ENCODE results near the gene ADAM12. TPM values are rescaled to one million over a fixed set of nuclear protein-coding genes. Genes with fewer than 3 reads are reported as not detected.

The ADAM12 gene
- total and polyA plus RNA-seq, 2 experiments from 2014 or later = 0.13 to 0.87 TPM

DNA sequence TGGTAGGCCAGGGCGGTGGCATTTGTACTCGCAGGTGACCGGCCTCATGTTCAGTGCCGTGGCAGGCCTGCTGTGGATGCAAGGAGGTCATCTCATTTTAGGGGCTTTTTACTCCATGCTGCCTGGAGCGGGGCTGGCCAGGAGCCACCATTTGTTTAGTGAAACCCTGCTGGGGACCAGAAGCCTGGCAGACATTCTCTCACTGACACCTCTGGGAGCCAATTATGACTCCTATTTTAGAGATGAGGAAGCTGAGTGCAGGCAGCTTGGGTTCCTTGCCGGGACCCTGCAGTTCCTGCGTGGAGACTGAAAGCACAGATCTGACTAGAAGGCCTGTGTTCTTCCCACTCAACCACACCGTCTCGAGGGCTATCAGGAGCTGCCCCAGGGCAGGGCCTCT, 305.3 kb downstream of the ADAM12 start (continued):
- TF ChIP-seq, protein P1, sequence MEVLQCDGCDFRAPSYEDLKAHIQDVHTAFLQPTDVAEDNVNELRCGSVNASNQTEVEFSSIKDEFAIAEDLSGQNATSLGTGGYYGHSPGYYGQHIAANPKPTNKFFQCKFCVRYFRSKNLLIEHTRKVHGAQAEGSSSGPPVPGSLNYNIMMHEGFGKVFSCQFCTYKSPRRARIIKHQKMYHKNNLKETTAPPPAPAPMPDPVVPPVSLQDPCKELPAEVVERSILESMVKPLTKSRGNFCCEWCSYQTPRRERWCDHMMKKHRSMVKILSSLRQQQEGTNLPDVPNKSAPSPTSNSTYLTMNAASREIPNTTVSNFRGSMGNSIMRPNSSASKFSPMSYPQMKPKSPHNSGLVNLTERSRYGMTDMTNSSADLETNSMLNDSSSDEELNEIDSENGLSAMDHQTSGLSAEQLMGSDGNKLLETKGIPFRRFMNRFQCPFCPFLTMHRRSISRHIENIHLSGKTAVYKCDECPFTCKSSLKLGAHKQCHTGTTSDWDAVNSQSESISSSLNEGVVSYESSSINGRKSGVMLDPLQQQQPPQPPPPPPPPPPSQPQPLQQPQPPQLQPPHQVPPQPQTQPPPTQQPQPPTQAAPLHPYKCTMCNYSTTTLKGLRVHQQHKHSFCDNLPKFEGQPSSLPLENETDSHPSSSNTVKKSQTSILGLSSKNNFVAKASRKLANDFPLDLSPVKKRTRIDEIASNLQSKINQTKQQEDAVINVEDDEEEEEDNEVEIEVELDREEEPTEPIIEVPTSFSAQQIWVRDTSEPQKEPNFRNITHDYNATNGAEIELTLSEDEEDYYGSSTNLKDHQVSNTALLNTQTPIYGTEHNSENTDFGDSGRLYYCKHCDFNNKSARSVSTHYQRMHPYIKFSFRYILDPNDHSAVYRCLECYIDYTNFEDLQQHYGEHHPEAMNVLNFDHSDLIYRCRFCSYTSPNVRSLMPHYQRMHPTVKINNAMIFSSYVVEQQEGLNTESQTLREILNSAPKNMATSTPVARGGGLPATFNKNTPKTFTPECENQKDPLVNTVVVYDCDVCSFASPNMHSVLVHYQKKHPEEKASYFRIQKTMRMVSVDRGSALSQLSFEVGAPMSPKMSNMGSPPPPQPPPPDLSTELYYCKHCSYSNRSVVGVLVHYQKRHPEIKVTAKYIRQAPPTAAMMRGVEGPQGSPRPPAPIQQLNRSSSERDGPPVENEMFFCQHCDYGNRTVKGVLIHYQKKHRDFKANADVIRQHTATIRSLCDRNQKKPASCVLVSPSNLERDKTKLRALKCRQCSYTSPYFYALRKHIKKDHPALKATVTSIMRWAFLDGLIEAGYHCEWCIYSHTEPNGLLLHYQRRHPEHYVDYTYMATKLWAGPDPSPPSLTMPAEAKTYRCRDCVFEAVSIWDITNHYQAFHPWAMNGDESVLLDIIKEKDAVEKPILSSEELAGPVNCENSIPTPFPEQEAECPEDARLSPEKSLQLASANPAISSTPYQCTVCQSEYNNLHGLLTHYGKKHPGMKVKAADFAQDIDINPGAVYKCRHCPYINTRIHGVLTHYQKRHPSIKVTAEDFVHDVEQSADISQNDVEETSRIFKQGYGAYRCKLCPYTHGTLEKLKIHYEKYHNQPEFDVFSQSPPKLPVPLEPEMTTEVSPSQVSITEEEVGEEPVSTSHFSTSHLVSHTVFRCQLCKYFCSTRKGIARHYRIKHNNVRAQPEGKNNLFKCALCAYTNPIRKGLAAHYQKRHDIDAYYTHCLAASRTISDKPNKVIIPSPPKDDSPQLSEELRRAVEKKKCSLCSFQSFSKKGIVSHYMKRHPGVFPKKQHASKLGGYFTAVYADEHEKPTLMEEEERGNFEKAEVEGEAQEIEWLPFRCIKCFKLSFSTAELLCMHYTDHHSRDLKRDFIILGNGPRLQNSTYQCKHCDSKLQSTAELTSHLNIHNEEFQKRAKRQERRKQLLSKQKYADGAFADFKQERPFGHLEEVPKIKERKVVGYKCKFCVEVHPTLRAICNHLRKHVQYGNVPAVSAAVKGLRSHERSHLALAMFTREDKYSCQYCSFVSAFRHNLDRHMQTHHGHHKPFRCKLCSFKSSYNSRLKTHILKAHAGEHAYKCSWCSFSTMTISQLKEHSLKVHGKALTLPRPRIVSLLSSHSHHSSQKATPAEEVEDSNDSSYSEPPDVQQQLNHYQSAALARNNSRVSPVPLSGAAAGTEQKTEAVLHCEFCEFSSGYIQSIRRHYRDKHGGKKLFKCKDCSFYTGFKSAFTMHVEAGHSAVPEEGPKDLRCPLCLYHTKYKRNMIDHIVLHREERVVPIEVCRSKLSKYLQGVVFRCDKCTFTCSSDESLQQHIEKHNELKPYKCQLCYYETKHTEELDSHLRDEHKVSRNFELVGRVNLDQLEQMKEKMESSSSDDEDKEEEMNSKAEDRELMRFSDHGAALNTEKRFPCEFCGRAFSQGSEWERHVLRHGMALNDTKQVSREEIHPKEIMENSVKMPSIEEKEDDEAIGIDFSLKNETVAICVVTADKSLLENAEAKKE (CRISPR knock-in tag; IDR thresholded peaks at IDR 0.05) = no peak
- no peak for TF ChIP-seq ZNF114 (CRISPR knock-in tag; IDR thresholded peaks at IDR 0.05)
- TF ChIP-seq, protein P2, sequence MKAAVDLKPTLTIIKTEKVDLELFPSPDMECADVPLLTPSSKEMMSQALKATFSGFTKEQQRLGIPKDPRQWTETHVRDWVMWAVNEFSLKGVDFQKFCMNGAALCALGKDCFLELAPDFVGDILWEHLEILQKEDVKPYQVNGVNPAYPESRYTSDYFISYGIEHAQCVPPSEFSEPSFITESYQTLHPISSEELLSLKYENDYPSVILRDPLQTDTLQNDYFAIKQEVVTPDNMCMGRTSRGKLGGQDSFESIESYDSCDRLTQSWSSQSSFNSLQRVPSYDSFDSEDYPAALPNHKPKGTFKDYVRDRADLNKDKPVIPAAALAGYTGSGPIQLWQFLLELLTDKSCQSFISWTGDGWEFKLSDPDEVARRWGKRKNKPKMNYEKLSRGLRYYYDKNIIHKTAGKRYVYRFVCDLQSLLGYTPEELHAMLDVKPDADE (IDR thresholded peaks at IDR 0.05) = no peak
- no peak for TF ChIP-seq JUNB (IDR thresholded peaks at IDR 0.05; ENCODE audit: unreplicated experiment)
- no peak for TF ChIP-seq EZH2phosphoT487 (IDR thresholded peaks at IDR 0.05; ENCODE audit: unreplicated experiment)
- TF ChIP-seq, protein P3, sequence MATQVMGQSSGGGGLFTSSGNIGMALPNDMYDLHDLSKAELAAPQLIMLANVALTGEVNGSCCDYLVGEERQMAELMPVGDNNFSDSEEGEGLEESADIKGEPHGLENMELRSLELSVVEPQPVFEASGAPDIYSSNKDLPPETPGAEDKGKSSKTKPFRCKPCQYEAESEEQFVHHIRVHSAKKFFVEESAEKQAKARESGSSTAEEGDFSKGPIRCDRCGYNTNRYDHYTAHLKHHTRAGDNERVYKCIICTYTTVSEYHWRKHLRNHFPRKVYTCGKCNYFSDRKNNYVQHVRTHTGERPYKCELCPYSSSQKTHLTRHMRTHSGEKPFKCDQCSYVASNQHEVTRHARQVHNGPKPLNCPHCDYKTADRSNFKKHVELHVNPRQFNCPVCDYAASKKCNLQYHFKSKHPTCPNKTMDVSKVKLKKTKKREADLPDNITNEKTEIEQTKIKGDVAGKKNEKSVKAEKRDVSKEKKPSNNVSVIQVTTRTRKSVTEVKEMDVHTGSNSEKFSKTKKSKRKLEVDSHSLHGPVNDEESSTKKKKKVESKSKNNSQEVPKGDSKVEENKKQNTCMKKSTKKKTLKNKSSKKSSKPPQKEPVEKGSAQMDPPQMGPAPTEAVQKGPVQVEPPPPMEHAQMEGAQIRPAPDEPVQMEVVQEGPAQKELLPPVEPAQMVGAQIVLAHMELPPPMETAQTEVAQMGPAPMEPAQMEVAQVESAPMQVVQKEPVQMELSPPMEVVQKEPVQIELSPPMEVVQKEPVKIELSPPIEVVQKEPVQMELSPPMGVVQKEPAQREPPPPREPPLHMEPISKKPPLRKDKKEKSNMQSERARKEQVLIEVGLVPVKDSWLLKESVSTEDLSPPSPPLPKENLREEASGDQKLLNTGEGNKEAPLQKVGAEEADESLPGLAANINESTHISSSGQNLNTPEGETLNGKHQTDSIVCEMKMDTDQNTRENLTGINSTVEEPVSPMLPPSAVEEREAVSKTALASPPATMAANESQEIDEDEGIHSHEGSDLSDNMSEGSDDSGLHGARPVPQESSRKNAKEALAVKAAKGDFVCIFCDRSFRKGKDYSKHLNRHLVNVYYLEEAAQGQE (IDR thresholded peaks at IDR 0.05; ENCODE audit: unreplicated experiment) = no peak
- TF ChIP-seq, protein P4, sequence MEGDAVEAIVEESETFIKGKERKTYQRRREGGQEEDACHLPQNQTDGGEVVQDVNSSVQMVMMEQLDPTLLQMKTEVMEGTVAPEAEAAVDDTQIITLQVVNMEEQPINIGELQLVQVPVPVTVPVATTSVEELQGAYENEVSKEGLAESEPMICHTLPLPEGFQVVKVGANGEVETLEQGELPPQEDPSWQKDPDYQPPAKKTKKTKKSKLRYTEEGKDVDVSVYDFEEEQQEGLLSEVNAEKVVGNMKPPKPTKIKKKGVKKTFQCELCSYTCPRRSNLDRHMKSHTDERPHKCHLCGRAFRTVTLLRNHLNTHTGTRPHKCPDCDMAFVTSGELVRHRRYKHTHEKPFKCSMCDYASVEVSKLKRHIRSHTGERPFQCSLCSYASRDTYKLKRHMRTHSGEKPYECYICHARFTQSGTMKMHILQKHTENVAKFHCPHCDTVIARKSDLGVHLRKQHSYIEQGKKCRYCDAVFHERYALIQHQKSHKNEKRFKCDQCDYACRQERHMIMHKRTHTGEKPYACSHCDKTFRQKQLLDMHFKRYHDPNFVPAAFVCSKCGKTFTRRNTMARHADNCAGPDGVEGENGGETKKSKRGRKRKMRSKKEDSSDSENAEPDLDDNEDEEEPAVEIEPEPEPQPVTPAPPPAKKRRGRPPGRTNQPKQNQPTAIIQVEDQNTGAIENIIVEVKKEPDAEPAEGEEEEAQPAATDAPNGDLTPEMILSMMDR (conservative IDR thresholded peaks at IDR 0.05; ENCODE audit: low read depth in 2 of 2) = no peak
- TF ChIP-seq ZNF331 (CRISPR knock-in tag; IDR thresholded peaks at IDR 0.05; ENCODE audit: low read depth) = no peak
- no peak for TF ChIP-seq EZH2 (IDR thresholded peaks at IDR 0.05; ENCODE audit: low read depth, unreplicated experiment)
- TF ChIP-seq NANOG (IDR thresholded peaks at IDR 0.05; ENCODE audit: borderline replicate concordance) = no peak
- TF ChIP-seq STAT1 (IDR thresholded peaks at IDR 0.05; ENCODE audit: unreplicated experiment) = no peak
